ENCODE results near the gene ATP1B1.

The ATP1B1 gene

GRCh38 chr1:169143346-169143745 is 36.9 kb downstream of the ATP1B1 start:
- Histone ChIP-seq H3K9me2 (replicated peaks; ENCODE audit: insufficient read depth, low read length) (no peaks in the 10 kb centered on the region), H3K36me3 (replicated peaks; ENCODE audit: insufficient read depth, low read length) (no peaks in the 10 kb centered on the region), H3F3A (ENCODE audit: insufficient read depth, low read length) (no peaks in the 10 kb centered on the region), H3K9ac (ENCODE audit: low read length) (no peak overlapping the region), H2AFZ (ENCODE audit: low read length) (no peak overlapping the region), H3K79me2 (ENCODE audit: low read length) (no peaks in the 10 kb centered on the region), H3K27ac (ENCODE audit: low read length) (no peak overlapping the region), H3K27me3 (replicated peaks; ENCODE audit: insufficient read depth, low read length) (no peaks in the 10 kb centered on the region), H4K20me1 (ENCODE audit: insufficient read depth, low read length) (no peaks in the 10 kb centered on the region), H3K4me2 (ENCODE audit: low read depth, low read length) (no peak overlapping the region), H3K4me3 (ENCODE audit: low read length) (no peak overlapping the region), H3K4me1 (ENCODE audit: low read length) (no peaks in the 10 kb centered on the region), H3K9me3 (replicated peaks; ENCODE audit: insufficient read depth, low read length) (no peaks in the 10 kb centered on the region)
- no peak for TF ChIP-seq EZH2 (optimal IDR thresholded peaks at IDR 0.05; ENCODE audit: low read depth, low read length)
- no peak for TF ChIP-seq EZH2phosphoT487 (IDR thresholded peaks at IDR 0.05; ENCODE audit: low read length)
- TF ChIP-seq CTCF (IDR thresholded peaks at IDR 0.05; ENCODE audit: low read length): no peak
- DNase-seq: no peak

GRCh38 chr1:169143984-169144383 is 37.5 kb downstream of the ATP1B1 start:
- no peaks in the 10 kb centered on the region for H3K9me2 ChIP-seq (replicated peaks; ENCODE audit: insufficient read depth, low read length)
- no peaks in the 10 kb centered on the region for H3K27me3 ChIP-seq (replicated peaks; ENCODE audit: insufficient read depth, low read length)
- H4K20me1 ChIP-seq (ENCODE audit: insufficient read depth, low read length): no peaks in the 10 kb centered on the region
- no peak overlapping the region for H3K4me2 ChIP-seq (ENCODE audit: low read depth, low read length)
- no peaks in the 10 kb centered on the region for H3K79me2 ChIP-seq (ENCODE audit: low read length)
- TF ChIP-seq EZH2phosphoT487 (IDR thresholded peaks at IDR 0.05; ENCODE audit: low read length) (no peak), CTCF (IDR thresholded peaks at IDR 0.05; ENCODE audit: low read length) (no peak), EZH2 (optimal IDR thresholded peaks at IDR 0.05; ENCODE audit: low read depth, low read length) (no peak)
- H3K9ac ChIP-seq (ENCODE audit: low read length): no peak overlapping the region
- no peaks in the 10 kb centered on the region for H3K4me1 ChIP-seq (ENCODE audit: low read length)
- H3K27ac ChIP-seq (ENCODE audit: low read length): no peak overlapping the region
- H2AFZ ChIP-seq (ENCODE audit: low read length): no peak overlapping the region
- no peaks in the 10 kb centered on the region for H3K36me3 ChIP-seq (replicated peaks; ENCODE audit: insufficient read depth, low read length)
- H3F3A ChIP-seq (ENCODE audit: insufficient read depth, low read length): no peaks in the 10 kb centered on the region
- no peak overlapping the region for H3K4me3 ChIP-seq (ENCODE audit: low read length)
- no peaks in the 10 kb centered on the region for H3K9me3 ChIP-seq (replicated peaks; ENCODE audit: insufficient read depth, low read length)
- DNase-seq: no peak

DNA sequence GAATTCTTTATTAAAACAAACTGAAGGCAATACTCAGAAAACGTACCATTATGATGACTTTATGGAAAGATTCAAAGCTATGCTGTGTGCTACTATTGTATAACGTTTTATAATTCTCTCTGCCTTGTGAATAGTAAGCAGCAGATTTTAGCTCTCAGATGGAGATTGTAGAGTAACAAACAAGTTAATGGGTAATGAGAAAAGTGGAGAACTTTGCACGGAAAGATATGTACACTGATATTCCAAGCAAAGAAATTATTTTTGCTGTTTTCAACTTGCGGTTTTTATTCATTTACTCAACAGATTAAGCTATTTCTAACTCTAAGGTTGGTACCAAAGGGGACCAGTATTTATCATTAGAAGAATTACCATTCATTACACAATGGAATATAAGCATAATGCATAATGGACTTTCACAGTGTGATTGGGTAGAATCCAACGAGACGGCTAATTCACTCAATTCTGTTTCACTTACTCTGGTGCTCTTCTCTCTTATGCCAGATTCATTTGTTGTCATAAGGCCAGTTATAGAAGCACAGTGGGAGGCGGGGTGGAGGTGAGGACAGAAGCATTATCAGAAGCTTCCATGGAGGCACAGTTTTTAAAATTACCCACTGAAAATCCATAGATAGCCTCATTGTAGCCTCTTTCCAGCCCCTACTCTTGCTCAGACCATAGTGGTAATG is 38.6 kb downstream of the ATP1B1 start:
- Histone ChIP-seq H3K27me3 (replicated peaks; ENCODE audit: insufficient read depth, low read length) (no peaks in the 10 kb centered on the region), H3K27ac (ENCODE audit: low read length) (no peak overlapping the region), H3K9ac (ENCODE audit: low read length) (no peak overlapping the region), H3K9me2 (replicated peaks; ENCODE audit: insufficient read depth, low read length) (no peaks in the 10 kb centered on the region), H2AFZ (ENCODE audit: low read length) (no peak overlapping the region), H3K9me3 (replicated peaks; ENCODE audit: insufficient read depth, low read length) (no peaks in the 10 kb centered on the region), H3K36me3 (replicated peaks; ENCODE audit: insufficient read depth, low read length) (no peaks in the 10 kb centered on the region), H4K20me1 (ENCODE audit: insufficient read depth, low read length) (no peaks in the 10 kb centered on the region), H3K79me2 (ENCODE audit: low read length) (no peaks in the 10 kb centered on the region), H3F3A (ENCODE audit: insufficient read depth, low read length) (no peaks in the 10 kb centered on the region), H3K4me2 (ENCODE audit: low read depth, low read length) (no peak overlapping the region), H3K4me3 (ENCODE audit: low read length) (no peak overlapping the region), H3K4me1 (ENCODE audit: low read length) (no peaks in the 10 kb centered on the region)
- TF ChIP-seq CTCF (IDR thresholded peaks at IDR 0.05; ENCODE audit: low read length) (no peak), EZH2 (optimal IDR thresholded peaks at IDR 0.05; ENCODE audit: low read depth, low read length) (no peak), EZH2phosphoT487 (IDR thresholded peaks at IDR 0.05; ENCODE audit: low read length) (no peak)
- DNase-seq: no peak

Data from MM.1S (cell line).